DMS79 (cell line): ENCODE measurements around the gene DOCK4.

Experiments
- DNase-seq: peaks from one replicate; lab custom pipeline; 2025; lab: John Stamatoyannopoulos, UW

Gene DOCK4

GRCh38 chr7:111813306-111813705 lies 392.9 kb downstream of the DOCK4 start:
- no peak for DNase-seq

- DNase-seq = no peak
Measured at GRCh38 chr7:111806232-111806631, 400.0 kb downstream of the DOCK4 start.

DNA sequence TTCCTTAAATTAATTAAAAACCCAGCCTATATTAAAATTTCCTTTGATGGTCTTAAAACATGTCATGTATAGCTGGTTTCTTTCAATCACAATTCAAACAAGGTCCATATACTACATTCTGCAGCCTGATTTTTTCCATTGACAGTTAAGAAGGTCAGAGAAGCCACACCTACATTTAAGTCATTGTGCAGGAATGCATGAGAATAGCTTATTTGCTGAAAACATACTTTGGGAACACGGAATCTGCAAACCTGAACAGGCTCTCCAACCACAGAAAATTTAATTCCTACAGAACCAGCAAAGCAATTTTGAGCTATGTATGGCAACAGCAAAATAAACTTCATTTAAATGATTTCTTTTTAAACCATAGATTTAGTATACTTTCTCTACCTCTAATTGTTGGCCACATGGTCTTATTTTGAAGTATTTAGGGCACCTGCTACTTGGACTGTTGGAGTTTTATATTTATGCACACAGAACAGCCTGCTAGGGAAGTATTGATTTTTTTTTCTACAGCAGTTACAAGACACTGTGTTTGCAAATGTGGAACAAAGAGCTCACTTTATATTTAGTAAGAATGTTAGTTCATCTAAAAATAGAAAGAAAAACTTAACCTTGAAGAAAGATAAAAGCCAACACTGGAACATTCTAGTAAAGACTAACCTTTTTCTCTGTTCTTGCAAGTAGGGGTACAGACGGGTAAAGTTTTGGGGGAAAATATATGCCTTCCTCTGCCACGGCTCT lies 403.0 kb downstream of the DOCK4 start:
- DNase-seq = no peak

- no peak for DNase-seq
Measured at GRCh38 chr7:111802194-111802772, 403.9 kb downstream of the DOCK4 start.

- DNase-seq = no peak
Measured at GRCh38 chr7:111801277-111801676, 404.9 kb downstream of the DOCK4 start.

- no peak for DNase-seq
Measured at GRCh38 chr7:111796671-111797070, 409.5 kb downstream of the DOCK4 start.

- DNase-seq = no peak
Measured at GRCh38 chr7:111789870-111790269, 416.3 kb downstream of the DOCK4 start.

DNA sequence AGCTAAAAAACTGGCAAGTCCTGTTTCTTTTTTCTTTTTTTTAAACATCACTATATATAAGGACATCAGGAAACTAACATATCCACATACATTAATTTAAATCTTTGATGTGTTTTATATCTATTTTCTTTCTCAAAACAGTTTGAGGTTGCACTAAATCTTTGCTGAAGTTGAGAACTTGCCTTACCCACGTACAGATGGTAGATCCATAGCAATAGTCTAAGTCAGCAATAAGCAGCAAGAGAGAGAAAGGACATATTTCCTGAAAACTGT lies 417.2 kb downstream of the DOCK4 start:
- DNase-seq = no peak

DNA sequence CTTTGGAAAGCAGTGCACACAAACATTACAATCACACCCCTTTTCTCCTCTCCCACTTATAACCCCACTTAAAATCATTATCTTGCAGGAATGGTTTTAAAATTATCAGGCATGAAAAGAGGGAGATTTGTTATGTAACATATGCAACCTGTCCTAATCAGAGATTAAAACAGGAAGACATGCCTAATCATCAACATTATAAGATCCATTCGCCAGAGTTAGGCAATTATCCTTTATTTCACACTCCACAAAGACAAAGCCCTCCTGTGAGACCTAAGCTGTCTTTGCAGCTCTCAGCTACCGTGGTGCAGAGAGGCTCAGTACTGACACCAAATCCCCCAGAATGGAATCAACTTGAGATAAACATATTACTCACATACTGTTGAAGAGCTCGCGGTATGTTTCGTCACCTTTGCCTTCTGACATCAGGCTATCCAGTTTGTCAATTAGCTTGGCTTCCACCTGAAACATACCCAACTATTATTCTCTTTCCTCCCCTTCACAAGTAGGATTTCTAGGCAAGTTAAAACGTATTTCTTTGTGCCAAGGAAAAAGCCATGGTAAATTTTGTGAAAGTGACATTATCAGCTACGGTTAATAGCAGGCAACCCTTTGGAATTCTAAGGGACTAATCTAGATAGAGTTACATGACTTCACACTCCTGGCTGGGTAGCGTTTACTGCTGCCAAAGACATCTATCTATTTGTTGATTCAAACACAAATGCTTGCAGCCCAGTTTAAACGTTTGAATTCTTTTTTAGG lies 417.7 kb downstream of the DOCK4 start:
- no peak for DNase-seq

- no peak for DNase-seq
Measured at GRCh38 chr7:111787741-111788140, 418.5 kb downstream of the DOCK4 start.

DNA sequence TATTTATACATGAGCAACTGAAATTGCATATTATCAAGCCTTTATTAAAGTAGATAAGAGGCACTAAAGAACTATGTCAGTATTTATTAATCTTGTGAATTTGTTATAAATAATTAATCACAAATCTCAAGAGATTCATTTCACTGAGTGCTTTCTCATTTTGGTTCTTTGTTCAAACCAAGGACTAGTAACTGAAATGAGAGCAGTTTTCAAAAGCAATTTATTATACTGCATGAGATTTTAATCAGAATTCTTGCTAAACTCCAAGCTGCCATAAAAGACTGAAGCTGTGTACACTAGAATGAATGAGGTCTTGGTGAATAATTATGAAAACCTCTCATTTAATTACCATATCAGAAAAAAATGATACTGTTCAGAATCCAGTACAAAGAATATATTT lies 419.1 kb downstream of the DOCK4 start:
- peak; percentile 5 for DNase-seq

DNA sequence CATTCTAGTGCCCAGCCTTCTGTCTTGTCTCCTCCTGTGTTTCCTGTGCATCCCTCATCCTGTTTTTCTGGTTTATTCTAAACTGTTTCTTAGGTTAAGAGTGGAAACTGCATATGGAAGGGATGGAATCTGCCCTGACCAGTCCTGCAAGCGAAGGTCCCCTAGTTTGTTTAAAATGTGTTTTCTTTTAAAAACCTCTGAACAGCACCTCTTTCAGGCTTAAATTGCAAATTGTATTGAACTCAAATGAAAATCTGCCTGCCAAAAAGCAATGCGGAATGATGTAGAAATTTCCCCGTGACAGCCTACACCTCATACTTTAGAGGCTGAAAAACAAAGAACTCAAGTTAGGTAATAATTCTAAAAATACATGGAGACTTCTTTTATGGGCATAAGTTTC lies 421.1 kb downstream of the DOCK4 start:
- DNase-seq = no peak

DNA sequence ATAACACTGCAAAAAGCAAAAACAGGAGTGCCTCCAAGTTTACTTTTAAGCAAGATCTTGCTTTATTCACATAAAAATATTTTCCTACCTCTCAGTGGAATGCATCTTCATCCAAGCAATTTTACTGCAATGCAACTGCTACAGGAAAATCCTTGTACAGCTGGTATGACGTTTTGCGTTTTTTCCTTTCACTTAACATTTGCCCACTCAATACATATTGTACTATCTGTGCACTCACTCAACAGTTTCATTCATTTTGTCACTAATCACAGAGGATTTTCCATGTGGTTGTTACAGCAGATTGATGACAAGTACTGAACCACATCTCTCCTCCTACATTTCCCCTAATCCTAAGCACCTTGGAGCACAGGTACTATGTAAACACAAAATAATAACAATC lies 421.9 kb downstream of the DOCK4 start:
- no peak for DNase-seq

- no peak for DNase-seq
Measured at GRCh38 chr7:111783854-111784253, 422.3 kb downstream of the DOCK4 start.

GRCh38 chr7:111780527-111780926 lies 425.7 kb downstream of the DOCK4 start:
- DNase-seq = no peak

DNA sequence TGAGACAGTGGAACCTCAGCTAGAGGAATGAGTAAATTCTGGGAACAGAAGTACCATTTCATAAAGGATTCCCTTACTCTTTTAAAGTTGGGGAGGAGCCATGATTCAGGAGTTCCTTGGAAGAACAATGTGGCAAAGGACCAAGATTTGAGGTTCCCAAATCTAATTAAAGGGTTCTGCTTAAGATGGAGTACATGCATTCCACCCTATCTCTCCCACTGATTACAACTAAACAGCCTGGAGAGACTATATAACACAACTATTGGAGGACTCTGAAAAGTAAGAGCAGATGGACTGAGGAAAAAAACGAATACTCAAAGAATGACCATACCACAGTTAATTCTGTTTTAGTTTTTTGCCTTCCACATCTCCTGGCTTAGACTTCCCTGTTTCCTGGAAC lies 431.0 kb downstream of the DOCK4 start:
- DNase-seq = no peak

- DNase-seq = no peak
Measured at GRCh38 chr7:111772716-111773115, 433.5 kb downstream of the DOCK4 start.

DNA sequence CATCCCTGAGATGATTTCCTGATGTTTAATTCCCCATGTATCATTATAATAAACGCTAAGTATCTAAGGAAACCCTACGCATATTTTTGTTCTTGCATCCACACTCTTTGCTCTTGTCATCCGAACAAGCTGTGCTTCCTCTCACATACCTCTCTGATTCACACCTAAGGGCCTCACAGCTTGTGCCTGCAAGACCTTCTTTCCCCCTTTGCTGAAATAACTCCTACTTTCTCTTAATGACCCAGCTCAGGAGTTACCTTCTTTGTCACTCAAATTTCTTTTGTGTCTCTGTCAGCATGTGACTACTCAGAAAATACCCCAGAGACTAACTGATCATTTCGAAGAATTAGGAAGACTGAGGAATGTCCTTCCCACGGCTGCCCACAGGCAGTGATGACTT lies 434.6 kb downstream of the DOCK4 start:
- no peak for DNase-seq

GRCh38 chr7:111770116-111770515 lies 436.1 kb downstream of the DOCK4 start:
- DNase-seq = no peak

- DNase-seq = no peak
Measured at GRCh38 chr7:111765751-111766643, 440.2 kb downstream of the DOCK4 start.

DNA sequence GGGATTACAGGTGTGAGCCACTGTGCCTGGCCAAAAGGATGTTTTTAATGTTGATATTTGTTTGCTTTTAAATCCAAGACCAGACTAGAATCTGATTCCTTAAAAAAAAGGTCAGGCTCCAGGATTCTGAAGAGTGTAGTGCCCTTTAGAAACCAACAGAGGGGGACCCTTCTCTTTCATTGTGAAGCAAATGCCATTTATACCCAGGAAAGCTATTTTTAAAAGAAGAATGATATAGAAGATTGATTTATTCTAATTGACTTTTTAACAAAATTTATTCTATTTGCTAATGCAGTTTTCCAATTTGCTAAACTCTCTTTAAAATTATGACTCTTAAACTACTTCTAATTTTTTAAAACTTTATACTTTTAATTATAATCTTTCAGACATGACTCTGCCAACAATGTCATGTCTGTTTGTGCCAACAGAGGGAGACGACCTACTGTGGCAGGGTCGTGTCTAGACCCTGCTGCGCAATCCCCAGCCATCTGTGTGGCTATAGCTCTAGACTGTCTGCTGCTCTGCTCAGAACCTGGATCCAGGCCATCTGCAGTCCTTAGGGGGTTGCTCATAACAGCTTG lies 442.9 kb downstream of the DOCK4 start:
- peak; percentile 18 for DNase-seq

GRCh38 chr7:111762799-111763198 lies 443.4 kb downstream of the DOCK4 start:
- no peak for DNase-seq
